ENCODE data around the gene MSL2. TPM values are rescaled to one million over a fixed set of nuclear protein-coding genes. Genes with fewer than 3 reads are reported as not detected.

MSL2 gene
- total RNA-seq, 3 donors from 2014 or later, result 42.8 to 47.2 (median 46.8) TPM

- H3K9me3 Mint-ChIP-seq, result no peaks in the 10 kb centered on the region
- no peaks in the 10 kb centered on the region for H3K27me3 Mint-ChIP-seq (ENCODE audit: low read depth)
- no peak for ATAC-seq
- H3K4me3 Mint-ChIP-seq, result no peak overlapping the region
- no peak for DNase-seq
- H3K4me1 Mint-ChIP-seq (ENCODE audit: low read depth), result peaks cover 8% of the 10 kb centered on the region
- H3K36me3 Mint-ChIP-seq (ENCODE audit: insufficient read depth), result peaks cover 4% of the 10 kb centered on the region
Measured at GRCh38 chr3:136106101-136106500, 90.0 kb downstream of the MSL2 start.

- ATAC-seq, result no peak
- H3K27me3 Mint-ChIP-seq (ENCODE audit: low read depth), result no peaks in the 10 kb centered on the region
- H3K36me3 Mint-ChIP-seq (ENCODE audit: insufficient read depth), result peaks cover 4% of the 10 kb centered on the region
- no peak for DNase-seq
- peaks cover 8% of the 10 kb centered on the region for H3K4me1 Mint-ChIP-seq (ENCODE audit: low read depth)
- H3K4me3 Mint-ChIP-seq, result no peak overlapping the region
- no peaks in the 10 kb centered on the region for H3K9me3 Mint-ChIP-seq
Measured at GRCh38 chr3:136105044-136105443, 91.1 kb downstream of the MSL2 start.

Other genes with a start within 250 kb of the MSL2 start
- gene PPP2R3A, start 230.6 kb downstream of the MSL2 start, total RNA-seq, result under 1 TPM; 0.03 to 0.46 (median 0.42) TPM
- 10 to 100 TPM; 31.2 to 40.5 (median 38.5) TPM for gene PCCB, start 54.0 kb upstream of the MSL2 start, total RNA-seq